ENCODE measurements around the gene SLC25A11.

DNA sequence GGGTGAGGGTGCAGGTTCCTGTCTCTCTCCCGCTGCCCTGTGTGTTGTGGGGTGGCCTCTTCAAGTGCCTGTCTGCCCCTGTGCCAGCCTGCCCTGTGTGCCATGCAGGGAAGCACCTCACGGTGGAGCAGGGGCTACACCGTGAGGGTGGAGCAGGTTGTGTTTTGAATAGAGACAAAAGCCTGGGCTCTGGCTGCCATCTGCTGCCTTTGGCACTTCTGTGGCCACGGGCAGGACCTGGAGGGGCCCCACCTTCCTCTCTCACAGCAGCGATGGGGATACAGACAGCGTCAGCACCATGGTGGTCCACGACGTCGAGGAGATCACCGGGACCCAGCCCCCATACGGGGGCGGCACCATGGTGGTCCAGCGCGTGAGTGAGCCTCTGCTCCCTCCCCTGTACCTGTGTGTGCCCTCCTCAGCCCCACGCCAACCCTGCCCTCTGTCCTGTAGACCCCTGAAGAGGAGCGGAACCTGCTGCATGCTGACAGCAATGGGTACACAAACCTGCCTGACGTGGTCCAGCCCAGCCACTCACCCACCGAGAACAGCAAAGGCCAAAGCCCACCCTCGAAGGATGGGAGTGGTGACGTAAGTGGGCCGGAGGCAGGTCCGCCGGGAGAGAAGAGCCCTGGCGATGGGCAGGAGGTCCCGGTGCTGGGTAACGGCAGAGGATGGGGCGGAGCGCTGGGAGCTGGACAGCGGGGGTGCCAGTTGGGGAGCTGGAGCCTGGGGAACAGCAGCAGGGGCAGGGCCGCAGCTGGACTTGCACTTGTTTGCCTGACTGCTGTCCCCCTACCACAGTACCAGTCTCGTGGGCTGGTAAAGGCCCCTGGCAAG is 45.9 kb downstream of the SLC25A11 start:
- TF ChIP-seq GATA3 (IDR thresholded peaks at IDR 0.05; ENCODE audit: low read depth, low read length) (no peak), GATA2 (IDR thresholded peaks at IDR 0.05; ENCODE audit: low read depth, low read length) (no peak)
